Mesenteric fat pad (tissue), 1 donor: ENCODE data around the gene TRIM10. TPM values are rescaled to one million over a fixed set of nuclear protein-coding genes. Genes with fewer than 3 reads are reported as not detected.
"Not testable (repeated sequence)": the region's sequence is repeated elsewhere in the genome, so short reads cannot be mapped to it uniquely, and the experiment has no call there.

Experiments
- DNase-seq: peaks from one replicate; pipeline ENCODE4 v3.0.0-alpha.2; 2020; ENCODE audit warnings: low spot score
- total RNA-seq: library from RNA; stranded (reverse); fragmentation: NEBNext Ultra II Directional; extraction: Animal tissue kit (Norgen Biotek cat#: 25700); gene quantifications from one replicate; pipeline ENCODE4 v1.2.1, GENCODE V29; 2021
- donor health status: DM: yes; HTN: yes; CAD: no.

Gene TRIM10
- total RNA-seq, 1 donor from 2014 or later, result not detected

GRCh38 chr6:30130887-30131862 lies 29.8 kb downstream of the TRIM10 start:
- no peak for DNase-seq

- DNase-seq, result no peak
These were observed 30.8 kb downstream of the TRIM10 start for GRCh38 chr6:30130179-30130679.

- DNase-seq, result no peak
These were observed 31.5 kb downstream of the TRIM10 start for GRCh38 chr6:30129265-30130178.

- DNase-seq, result no peak
These were observed 33.5 kb downstream of the TRIM10 start for GRCh38 chr6:30127238-30128093.

GRCh38 chr6:30122515-30122914 lies 38.5 kb downstream of the TRIM10 start:
- no peak for DNase-seq

GRCh38 chr6:30121446-30122366 lies 39.3 kb downstream of the TRIM10 start:
- no peak for DNase-seq

- DNase-seq, result not testable (repeated sequence)
These were observed 42.3 kb downstream of the TRIM10 start for GRCh38 chr6:30118691-30119090.

GRCh38 chr6:30116724-30117123 lies 44.3 kb downstream of the TRIM10 start:
- no peak for DNase-seq

GRCh38 chr6:30113841-30114240 lies 47.2 kb downstream of the TRIM10 start:
- no peak for DNase-seq

GRCh38 chr6:30113003-30113759 lies 47.8 kb downstream of the TRIM10 start, which contains the start of gene TRIM31:
Gene TRIM31 (minus strand): TSS chr6:30113090. CDS start chr6:30112805, 285 bp downstream.
- no peak for DNase-seq

GRCh38 chr6:30112402-30112994 lies 48.5 kb downstream of the TRIM10 start:
- DNase-seq, result no peak

GRCh38 chr6:30111266-30111856 lies 49.6 kb downstream of the TRIM10 start:
- DNase-seq, result no peak

GRCh38 chr6:30104661-30105060 lies 56.4 kb downstream of the TRIM10 start:
- no peak for DNase-seq

- no peak for DNase-seq
These were observed 57.2 kb downstream of the TRIM10 start for GRCh38 chr6:30103872-30104179.

- DNase-seq, result peak; percentile 91
These were observed 57.8 kb downstream of the TRIM10 start for GRCh38 chr6:30102970-30103871.

- no peak for DNase-seq
These were observed 58.5 kb downstream of the TRIM10 start for GRCh38 chr6:30102414-30102969.
